HL-60 (cell line): ENCODE data around the gene OR5L2.

Experiments used
- CTCF ChIP-seq: IDR thresholded peaks from one replicate; pipeline ENCODE4 v1.5.1; 2011; ENCODE audit warnings: low read length, control low read depth, inconsistent platforms; ENCODE audit not compliant: insufficient read depth
- GABPA ChIP-seq: IDR thresholded peaks from 2 replicates; pipeline ENCODE4 v1.6.1; 2012; ENCODE audit warnings: low read depth
- POLR2AphosphoS5 ChIP-seq: IDR thresholded peaks from 2 replicates; pipeline ENCODE4 v1.6.1; 2012; ENCODE audit warnings: low read depth
- REST ChIP-seq: IDR thresholded peaks from 2 replicates; pipeline ENCODE4 v1.6.1; 2012; ENCODE audit warnings: low read depth; ENCODE audit not compliant: insufficient replicate concordance

GRCh38 chr11:55849037-55849436 is 22.0 kb downstream of the OR5L2 start:
- TF ChIP-seq REST, result no peak
- TF ChIP-seq CTCF, result no peak
- no peak for TF ChIP-seq POLR2AphosphoS5
- no peak for TF ChIP-seq GABPA
